GM23338 (cell line): ENCODE data around the gene NAA15. TPM values are rescaled to one million over a fixed set of nuclear protein-coding genes. Genes with fewer than 3 reads are reported as not detected.

Experiments used
- ATAC-seq: fragments of 200-7000 bp; cut with Tn5 transposase; 3 replicates; pipeline ENCODE4 v1.9.1; 2020
- DNase-seq: peaks from one replicate; pipeline ENCODE4 v3.0.0-alpha.2; 2015; ENCODE audit warnings: low spot score
- H2AFZ ChIP-seq: fragments of 200-600 bp; sonication (generic); 2 replicates; pipeline ENCODE4 v1.8.0; 2016; ENCODE audit warnings: antibody characterized with exemption, mild to moderate bottlenecking, moderate library complexity
- H3F3A ChIP-seq: fragments of 200-600 bp; sonication (generic); replicated peaks from 2 replicates; pipeline ENCODE4 v1.8.0; 2017; ENCODE audit warnings: antibody characterized with exemption, mixed run types, low read depth
- H3K27ac ChIP-seq: fragments of 200-600 bp; sonication (generic); 2 replicates; pipeline ENCODE4 v1.6.1; 2016; ENCODE audit warnings: low read depth
- H3K27me3 ChIP-seq: fragments of 200-600 bp; sonication (generic); 2 replicates; pipeline ENCODE4 v1.8.0; 2016; ENCODE audit warnings: mild to moderate bottlenecking, mixed run types, moderate library complexity; ENCODE audit not compliant: insufficient read depth
- H3K36me3 ChIP-seq: fragments of 200-600 bp; sonication (generic); 2 replicates; pipeline ENCODE4 v1.8.0; 2016; ENCODE audit warnings: mild to moderate bottlenecking; ENCODE audit not compliant: insufficient read depth
- H3K4me1 ChIP-seq: fragments of 200-600 bp; sonication (generic); 2 replicates; pipeline ENCODE4 v1.8.0; 2016; ENCODE audit warnings: mild to moderate bottlenecking, moderate library complexity; ENCODE audit not compliant: insufficient read depth
- H3K4me2 ChIP-seq: fragments of 200-600 bp; sonication (generic); 2 replicates; pipeline ENCODE4 v1.7.1; 2017; ENCODE audit warnings: mixed run types
- H3K4me3 ChIP-seq: fragments of 200-600 bp; sonication (generic); 2 replicates; pipeline ENCODE4 v1.6.1; 2016; ENCODE audit warnings: mixed run types
- H3K79me2 ChIP-seq: fragments of 200-600 bp; sonication (generic); replicated peaks from 2 replicates; pipeline ENCODE4 v1.8.0; 2017; ENCODE audit warnings: mild to moderate bottlenecking; ENCODE audit not compliant: insufficient read depth
- H3K9me2 ChIP-seq: fragments of 200-600 bp; sonication (generic); 2 replicates; pipeline ENCODE4 v1.8.0; 2017; ENCODE audit not compliant: insufficient read depth
- H4K20me1 ChIP-seq: fragments of 200-600 bp; sonication (generic); replicated peaks from 2 replicates; pipeline ENCODE4 v1.8.0; 2017; ENCODE audit warnings: mild to moderate bottlenecking; ENCODE audit not compliant: insufficient read depth
- H3K27ac Mint-ChIP-seq: 2 replicates; pipeline ENCODE4 v1.8.0; 2020; ENCODE audit warnings: inconsistent platforms, mild to moderate bottlenecking, moderate library complexity, mixed read lengths
- H3K27me3 Mint-ChIP-seq: 3 replicates; pipeline ENCODE4 v1.8.0; 2022; ENCODE audit warnings: low read depth, mild to moderate bottlenecking, moderate library complexity, mixed read lengths, inconsistent platforms; ENCODE audit not compliant: insufficient read depth, poor library complexity
- H3K36me3 Mint-ChIP-seq: 3 replicates; pipeline ENCODE4 v1.8.0; 2021; ENCODE audit warnings: low read depth, mild to moderate bottlenecking, inconsistent platforms, moderate library complexity, mixed read lengths
- H3K4me1 Mint-ChIP-seq: 3 replicates; pipeline ENCODE4 v1.8.0; 2020; ENCODE audit warnings: mild to moderate bottlenecking, inconsistent platforms, mixed read lengths
- H3K4me3 Mint-ChIP-seq: 3 replicates; pipeline ENCODE4 v1.8.0; 2021; ENCODE audit warnings: moderate library complexity, mild to moderate bottlenecking, inconsistent platforms, mixed read lengths
- H3K9me3 Mint-ChIP-seq: 3 replicates; pipeline ENCODE4 v1.8.0; 2020; ENCODE audit warnings: moderate library complexity, mild to moderate bottlenecking, inconsistent platforms, mixed read lengths
- CREB1 ChIP-seq: fragments of 250-450 bp; sonication (Bioruptor Pico); IDR thresholded peaks from 2 replicates; pipeline ENCODE4 v1.5.0; 2020; ENCODE audit warnings: low read depth, mild to moderate bottlenecking, moderate library complexity
- CTCF ChIP-seq, 2 experiments: fragments of 200-600 bp in 1 of 2; sonication (generic) in 1 of 2; conservative IDR thresholded peaks; 2 replicates each; pipeline versions ENCODE4 v1.5.1 to v1.6.1; 2016 to 2017; ENCODE audit warnings: antibody characterized with exemption in 2 of 2, low read depth in 2 of 2, mild to moderate bottlenecking in 2 of 2, moderate library complexity in 1 of 2
- ETS1 ChIP-seq: IDR thresholded peaks from 2 replicates; pipeline ENCODE4 v1.6.1; 2016; ENCODE audit warnings: antibody characterized with exemption
- EZH2 ChIP-seq: fragments of 200-600 bp; sonication (generic); IDR thresholded peaks from one replicate; pipeline ENCODE4 v1.8.0; 2017; ENCODE audit warnings: antibody characterized with exemption, mild to moderate bottlenecking, low read depth; ENCODE audit not compliant: unreplicated experiment
- EZH2phosphoT487 ChIP-seq: fragments of 200-600 bp; sonication (generic); IDR thresholded peaks from one replicate; pipeline ENCODE4 v1.8.1; 2018; ENCODE audit warnings: antibody characterized with exemption; ENCODE audit not compliant: unreplicated experiment
- JUNB ChIP-seq: IDR thresholded peaks from one replicate; pipeline ENCODE4 v1.6.1; 2016; ENCODE audit warnings: antibody characterized with exemption; ENCODE audit not compliant: unreplicated experiment
- NANOG ChIP-seq: IDR thresholded peaks from 2 replicates; pipeline ENCODE4 v1.6.1; 2016; ENCODE audit warnings: antibody characterized with exemption, borderline replicate concordance
- POLR2AphosphoS5 ChIP-seq: IDR thresholded peaks from 2 replicates; pipeline ENCODE4 v1.6.1; 2016; ENCODE audit warnings: antibody characterized with exemption, low read depth
- REST ChIP-seq: IDR thresholded peaks from one replicate; pipeline ENCODE4 v1.6.1; 2018; ENCODE audit warnings: antibody characterized with exemption; ENCODE audit not compliant: unreplicated experiment
- STAT1 ChIP-seq: IDR thresholded peaks from one replicate; pipeline ENCODE4 v1.6.1; 2016; ENCODE audit warnings: antibody characterized with exemption; ENCODE audit not compliant: unreplicated experiment
- ZNF114 ChIP-seq: fragments of 250-450 bp; sonication (Bioruptor Pico); IDR thresholded peaks from 2 replicates; pipeline ENCODE4 v1.5.0; 2020; ENCODE audit warnings: mild to moderate bottlenecking, moderate library complexity
- ZNF331 ChIP-seq: fragments of 250-450 bp; sonication (Bioruptor Pico); IDR thresholded peaks from 2 replicates; pipeline ENCODE4 v1.5.0; 2020; ENCODE audit warnings: low read depth, mild to moderate bottlenecking, moderate library complexity
- ZNF462 ChIP-seq: fragments of 250-450 bp; sonication (Bioruptor Pico); IDR thresholded peaks from 2 replicates; pipeline ENCODE4 v1.5.0; 2020; ENCODE audit warnings: mild to moderate bottlenecking, moderate library complexity
- polyA plus RNA-seq: library from polyadenylated mRNA; unstranded; fragments of >200 nt; fragmentation: Nextera tagmentation; extraction: Ambion mirVana; gene quantifications from 2 replicates; pipeline ENCODE4 v1.2.1, GENCODE V29; 2016
- total RNA-seq: library from RNA; depleted of rRNA; stranded (reverse); fragments of >200 nt; shearing (Covaris generic); gene quantifications from 2 replicates; pipeline ENCODE4 v1.2.3, GENCODE V29; 2014

NAA15 gene
- total and polyA plus RNA-seq, 2 experiments from 2014 or later: 80.1 to 101 TPM

- Histone ChIP-seq H3K36me3 (no peaks in the 10 kb centered on the region), H3K27me3 (peaks cover 65% of the 10 kb centered on the region), H3K4me1 (no peaks in the 10 kb centered on the region; the same call in 1 of the 2 replicates), H3K79me2 (no peaks in the 10 kb centered on the region), H2AFZ (no peak overlapping the region), H4K20me1 (no peaks in the 10 kb centered on the region), H3K4me3 (peak overlapping the region; percentile 73), H3K4me2 (peak overlapping the region; percentile 98), H3K27ac (no peak overlapping the region), H3K9me2 (no peaks in the 10 kb centered on the region), H3F3A (peaks cover 12% of the 10 kb centered on the region)
- Mint-ChIP-seq H3K36me3 (no peaks in the 10 kb centered on the region), H3K9me3 (no peaks in the 10 kb centered on the region), H3K27ac (no peak overlapping the region), H3K27me3 (peaks cover 36% of the 10 kb centered on the region), H3K4me1 (peaks cover 10% of the 10 kb centered on the region), H3K4me3 (peak overlapping the region; percentile 74)
- DNase-seq (no peak), ATAC-seq (no peak)
- TF ChIP-seq ZNF114 (CRISPR knock-in tag): no peak
- TF ChIP-seq NANOG: no peak
- no peak for TF ChIP-seq ZNF331 (CRISPR knock-in tag)
- no peak for TF ChIP-seq CREB1 (CRISPR knock-in tag)
- TF ChIP-seq EZH2: no peak
- no peak for TF ChIP-seq EZH2phosphoT487
- no peak for TF ChIP-seq CTCF (conservative IDR thresholded peaks at IDR 0.05; ENCODE audit: low read depth in 2 of 2)
- no peak for TF ChIP-seq JUNB
- TF ChIP-seq STAT1: no peak
- no peak for TF ChIP-seq ZNF462 (CRISPR knock-in tag)
- no peak for TF ChIP-seq REST
- TF ChIP-seq ETS1: no peak
- TF ChIP-seq POLR2AphosphoS5: no peak
Observed at GRCh38 chr4:139278485-139278884, 22.8 kb upstream of the NAA15 start.
